Measurements from ENCODE around the gene TMEM106B. TPM values are rescaled to one million over a fixed set of nuclear protein-coding genes. Genes with fewer than 3 reads are reported as not detected.

Gene TMEM106B
- total and polyA plus RNA-seq, 10 of the 15 experiments (the other 5 are each of a cell fraction or from before 2014, with no cell fraction given) = 3.7 to 21.2 (median 12.3) TPM

GRCh38 chr7:12289996-12290395, 78.9 kb downstream of the TMEM106B start:
- no peaks in the 10 kb centered on the region for H4K20me1 ChIP-seq (ENCODE audit: control insufficient read depth, insufficient read depth)
- intact Hi-C loops (cut with micrococcal nuclease; ENCODE audit: unreplicated experiment) = loop anchor here (5.0 kb wide), 1 partner anchor 143 kb away; no protein-coding TSS in a partner anchor
- H3K79me2 ChIP-seq (ENCODE audit: control insufficient read depth, insufficient read depth, low read length) = no peaks in the 10 kb centered on the region
- no peaks in the 10 kb centered on the region for H3K36me3 ChIP-seq (ENCODE audit: control insufficient read depth in 2 of 2, insufficient read depth in 2 of 2, low read length in 1 of 2)
- WGBS (ENCODE audit: insufficient coverage, insufficient replicate concordance, low lambda C conversion rate, missing lambda C conversion rate) = 35% methylated on average over 6 of the region's 6 CpGs
- CTCF ChIA-PET = no interaction called here
- SMC1A ChIA-PET (ENCODE audit: uncharacterized antibody, unreplicated experiment) = no interaction called here
- RAD21 ChIA-PET (ENCODE audit: unreplicated experiment) = no interaction called here
- no peak overlapping the region for H3K4me2 ChIP-seq (ENCODE audit: control insufficient read depth, insufficient read depth)
- H2AFZ ChIP-seq (ENCODE audit: control insufficient read depth, low read depth, low read length) = no peak overlapping the region
- no TSS peak for BruUV-seq (replicated peaks)
- no peak overlapping the region for H3K27ac ChIP-seq (ENCODE audit: control insufficient read depth, insufficient read depth)
- no peak overlapping the region for H3K9ac ChIP-seq (ENCODE audit: control insufficient read depth, insufficient read depth, low read length)
- no peak for ATAC-seq
- POLR2A ChIA-PET = no interaction called here
- no peaks in the 10 kb centered on the region for H3K4me1 ChIP-seq (ENCODE audit: control insufficient read depth, insufficient read depth, low read length)
- in situ Hi-C loops (cut with MboI) = no loop called here
- no peak for DNase-seq (ENCODE audit: low read depth, low spot score)
- TF ChIP-seq TARDBP (IDR thresholded peaks at IDR 0.05; ENCODE audit: borderline replicate concordance) (no peak), SIX5 (IDR thresholded peaks at IDR 0.05; ENCODE audit: low read depth, low read length, severe bottlenecking) (no peak), SPI1 (IDR thresholded peaks at IDR 0.05; ENCODE audit: borderline replicate concordance, insufficient read depth, low read depth, low read length) (no peak), RAD51 (IDR thresholded peaks at IDR 0.05) (no peak), POLR2AphosphoS2 (IDR thresholded peaks at IDR 0.05; ENCODE audit: low read depth, low read length) (no peak), PRDM15 (CRISPR knock-in tag; IDR thresholded peaks at IDR 0.05) (no peak), POLR2AphosphoS5 (IDR thresholded peaks at IDR 0.05; ENCODE audit: low read length) (no peak)
- TF ChIP-seq, protein P1, sequence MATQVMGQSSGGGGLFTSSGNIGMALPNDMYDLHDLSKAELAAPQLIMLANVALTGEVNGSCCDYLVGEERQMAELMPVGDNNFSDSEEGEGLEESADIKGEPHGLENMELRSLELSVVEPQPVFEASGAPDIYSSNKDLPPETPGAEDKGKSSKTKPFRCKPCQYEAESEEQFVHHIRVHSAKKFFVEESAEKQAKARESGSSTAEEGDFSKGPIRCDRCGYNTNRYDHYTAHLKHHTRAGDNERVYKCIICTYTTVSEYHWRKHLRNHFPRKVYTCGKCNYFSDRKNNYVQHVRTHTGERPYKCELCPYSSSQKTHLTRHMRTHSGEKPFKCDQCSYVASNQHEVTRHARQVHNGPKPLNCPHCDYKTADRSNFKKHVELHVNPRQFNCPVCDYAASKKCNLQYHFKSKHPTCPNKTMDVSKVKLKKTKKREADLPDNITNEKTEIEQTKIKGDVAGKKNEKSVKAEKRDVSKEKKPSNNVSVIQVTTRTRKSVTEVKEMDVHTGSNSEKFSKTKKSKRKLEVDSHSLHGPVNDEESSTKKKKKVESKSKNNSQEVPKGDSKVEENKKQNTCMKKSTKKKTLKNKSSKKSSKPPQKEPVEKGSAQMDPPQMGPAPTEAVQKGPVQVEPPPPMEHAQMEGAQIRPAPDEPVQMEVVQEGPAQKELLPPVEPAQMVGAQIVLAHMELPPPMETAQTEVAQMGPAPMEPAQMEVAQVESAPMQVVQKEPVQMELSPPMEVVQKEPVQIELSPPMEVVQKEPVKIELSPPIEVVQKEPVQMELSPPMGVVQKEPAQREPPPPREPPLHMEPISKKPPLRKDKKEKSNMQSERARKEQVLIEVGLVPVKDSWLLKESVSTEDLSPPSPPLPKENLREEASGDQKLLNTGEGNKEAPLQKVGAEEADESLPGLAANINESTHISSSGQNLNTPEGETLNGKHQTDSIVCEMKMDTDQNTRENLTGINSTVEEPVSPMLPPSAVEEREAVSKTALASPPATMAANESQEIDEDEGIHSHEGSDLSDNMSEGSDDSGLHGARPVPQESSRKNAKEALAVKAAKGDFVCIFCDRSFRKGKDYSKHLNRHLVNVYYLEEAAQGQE (IDR thresholded peaks at IDR 0.05; ENCODE audit: low read depth, low read length) = no peak
- TF ChIP-seq, protein P2, sequence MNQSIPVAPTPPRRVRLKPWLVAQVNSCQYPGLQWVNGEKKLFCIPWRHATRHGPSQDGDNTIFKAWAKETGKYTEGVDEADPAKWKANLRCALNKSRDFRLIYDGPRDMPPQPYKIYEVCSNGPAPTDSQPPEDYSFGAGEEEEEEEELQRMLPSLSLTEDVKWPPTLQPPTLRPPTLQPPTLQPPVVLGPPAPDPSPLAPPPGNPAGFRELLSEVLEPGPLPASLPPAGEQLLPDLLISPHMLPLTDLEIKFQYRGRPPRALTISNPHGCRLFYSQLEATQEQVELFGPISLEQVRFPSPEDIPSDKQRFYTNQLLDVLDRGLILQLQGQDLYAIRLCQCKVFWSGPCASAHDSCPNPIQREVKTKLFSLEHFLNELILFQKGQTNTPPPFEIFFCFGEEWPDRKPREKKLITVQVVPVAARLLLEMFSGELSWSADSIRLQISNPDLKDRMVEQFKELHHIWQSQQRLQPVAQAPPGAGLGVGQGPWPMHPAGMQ (IDR thresholded peaks at IDR 0.05; ENCODE audit: borderline replicate concordance) = no peak
- no peak for FAIRE-seq
- no peak overlapping the region for H3K4me3 ChIP-seq
- no peaks in the 10 kb centered on the region; a peak in 1 of 4 replicates for H3K27me3 ChIP-seq (replicated peaks in 1 of 2; ENCODE audit: control insufficient read depth in 2 of 2, insufficient read depth in 2 of 2, low read length in 1 of 2)
- peaks cover 3% of the 10 kb centered on the region; the same call in 1 of the 3 replicates for H3K9me3 ChIP-seq (replicated peaks; ENCODE audit: control insufficient read depth, insufficient read depth, low read length)
